ENCODE results near the gene TMED8.
"Not testable (repeated sequence)": the region's sequence is repeated elsewhere in the genome, so short reads cannot be mapped to it uniquely, and the experiment has no call there.

The TMED8 gene

GRCh38 chr14:77359626-77360025 lies 17.3 kb downstream of the TMED8 start:
- DNase-seq (ENCODE audit: low spot score), result no peak

DNA sequence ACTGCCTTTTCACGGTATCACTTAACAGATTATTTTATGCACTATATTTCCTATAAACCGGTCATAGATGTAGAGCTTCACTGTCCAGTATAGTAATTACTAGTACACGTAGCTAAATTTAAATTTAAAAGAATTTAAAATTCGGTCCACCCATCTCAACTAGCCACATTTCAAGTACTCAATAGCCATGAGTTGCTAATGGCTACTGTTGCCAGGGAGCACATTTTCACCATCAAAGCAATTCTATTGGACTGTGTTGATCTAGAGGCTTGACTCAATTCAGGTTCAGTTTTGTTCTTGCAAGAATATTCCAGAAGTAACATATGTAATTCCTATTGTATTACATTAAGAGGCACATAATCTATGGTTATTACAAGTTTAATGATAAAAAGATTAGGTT lies 20.0 kb downstream of the TMED8 start:
- DNase-seq (ENCODE audit: low spot score), result no peak

- no peak for DNase-seq (ENCODE audit: low spot score)
Measured at GRCh38 chr14:77355811-77356210, 21.1 kb downstream of the TMED8 start.

GRCh38 chr14:77353469-77354141 lies 23.3 kb downstream of the TMED8 start:
- DNase-seq (ENCODE audit: low spot score), result no peak

GRCh38 chr14:77347751-77348150 lies 29.1 kb downstream of the TMED8 start:
- DNase-seq (ENCODE audit: low spot score), result no peak

- DNase-seq (ENCODE audit: low spot score), result no peak
Measured at GRCh38 chr14:77346495-77346894, 30.4 kb downstream of the TMED8 start.

GRCh38 chr14:77344377-77344996 lies 32.4 kb downstream of the TMED8 start:
- DNase-seq (ENCODE audit: low spot score), result no peak

DNA sequence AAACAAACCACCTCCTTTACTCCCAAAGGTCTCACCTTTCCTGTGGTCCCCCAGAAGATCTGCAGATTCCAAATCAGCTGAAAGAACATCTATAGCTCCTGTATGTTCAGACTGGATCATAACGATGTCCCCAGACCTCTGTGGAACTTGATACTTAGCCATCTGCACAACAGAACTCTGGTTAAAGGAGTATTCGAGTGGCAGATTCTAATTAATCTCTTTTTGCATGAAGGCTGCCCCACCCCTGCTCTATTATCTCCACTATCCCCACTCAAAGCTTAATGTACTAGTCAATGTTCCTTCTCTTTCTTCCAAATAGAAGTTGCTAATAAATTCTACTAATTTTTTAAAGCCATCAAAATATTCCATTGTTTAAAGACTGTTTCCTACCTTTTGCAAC lies 33.2 kb downstream of the TMED8 start:
- DNase-seq (ENCODE audit: low spot score), result no peak

DNA sequence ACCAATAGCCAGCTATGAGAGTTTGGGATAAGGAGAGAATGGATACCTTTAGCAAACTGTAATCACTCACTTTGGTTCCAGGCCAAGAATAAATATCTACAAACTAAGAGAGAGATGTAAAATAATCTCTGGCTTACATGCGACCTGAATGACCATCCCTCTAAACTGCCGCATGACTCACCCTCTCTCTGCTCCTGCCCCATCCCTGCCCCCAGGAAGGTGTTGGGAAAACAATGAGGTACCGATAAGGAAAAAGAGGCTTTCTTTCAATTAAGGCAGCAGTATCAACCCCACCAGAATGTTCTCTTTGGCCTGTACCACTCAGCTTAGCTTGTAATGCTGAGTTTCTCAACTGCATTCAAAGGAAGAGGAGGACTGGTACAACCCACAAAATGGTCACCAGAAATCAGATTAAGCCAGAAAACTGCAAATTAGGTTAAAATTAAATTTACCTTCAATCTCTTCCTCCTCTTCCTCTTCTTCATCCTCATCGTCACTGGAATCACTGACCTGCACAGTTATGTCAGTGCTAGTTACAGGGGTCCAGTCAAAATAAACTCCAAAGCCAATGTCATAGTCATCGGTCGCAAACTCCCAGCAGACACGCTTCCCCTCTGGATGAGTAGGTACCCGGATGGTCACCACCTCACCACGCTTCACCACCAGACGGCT lies 34.0 kb downstream of the TMED8 start:
- no peak for DNase-seq (ENCODE audit: low spot score)

- no peak for DNase-seq (ENCODE audit: low spot score)
Measured at GRCh38 chr14:77340389-77340788, 36.5 kb downstream of the TMED8 start.

DNA sequence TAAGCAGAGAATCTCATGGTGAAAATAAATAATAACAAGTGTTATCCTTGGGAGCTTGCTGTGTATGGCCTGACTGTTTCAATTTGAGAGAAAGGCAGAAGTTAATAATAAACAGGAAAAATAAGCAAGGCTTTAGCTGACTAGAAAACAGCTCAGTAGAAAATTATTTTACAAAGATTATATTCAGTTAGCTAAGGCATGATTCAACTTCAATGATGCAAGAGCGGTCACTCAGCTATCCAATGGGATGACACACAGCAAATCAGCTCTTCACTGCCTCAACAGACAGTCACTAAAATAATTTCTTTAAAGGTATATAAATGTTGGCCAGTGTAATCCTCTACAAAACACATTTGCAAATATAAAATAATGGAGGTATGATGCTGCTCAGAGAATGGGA lies 37.5 kb downstream of the TMED8 start:
- DNase-seq (ENCODE audit: low spot score), result peak; percentile 74

DNA sequence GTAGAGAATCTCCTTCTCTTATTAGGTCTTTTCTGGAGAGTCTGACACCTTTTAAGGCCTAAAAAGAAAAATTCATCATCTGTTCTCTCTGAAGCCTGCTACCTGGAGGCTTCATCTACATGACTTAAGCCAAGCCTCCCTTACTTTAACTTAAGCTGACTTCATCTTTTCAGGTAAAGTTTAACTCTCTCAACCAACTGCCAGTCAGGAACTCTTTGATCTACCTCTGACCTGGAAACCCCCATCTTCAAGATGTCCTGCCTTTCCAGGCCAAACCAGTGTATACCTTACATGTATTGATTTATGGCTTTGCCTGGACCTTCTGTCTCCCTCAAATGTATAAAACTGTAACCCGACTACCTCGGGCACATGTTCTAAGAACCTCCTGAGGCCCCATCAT lies 38.6 kb downstream of the TMED8 start:
- no peak for DNase-seq (ENCODE audit: low spot score)

- DNase-seq (ENCODE audit: low spot score), result no peak
Measured at GRCh38 chr14:77337880-77338279, 39.0 kb downstream of the TMED8 start.

DNA sequence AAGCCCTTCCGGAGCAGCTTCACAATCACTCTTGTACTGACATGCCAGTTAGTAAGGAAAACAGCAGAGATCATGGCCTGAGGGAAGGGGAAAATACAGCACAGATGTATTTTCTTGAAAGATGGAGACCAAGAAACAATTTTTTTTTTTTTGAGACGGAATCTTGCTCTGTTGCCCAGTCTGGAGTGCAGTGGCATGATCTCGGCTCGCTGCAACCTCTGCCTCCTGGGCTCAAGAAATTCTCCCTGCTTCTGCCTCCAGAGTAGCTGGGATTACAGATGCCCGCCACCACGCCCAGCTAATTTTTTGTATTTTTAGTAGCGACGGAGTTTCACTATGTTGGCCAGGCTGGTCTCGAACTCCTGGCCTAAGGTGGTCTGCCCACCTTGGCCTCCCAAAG lies 39.6 kb downstream of the TMED8 start:
- not testable (repeated sequence) for DNase-seq (ENCODE audit: low spot score)

- no peak for DNase-seq (ENCODE audit: low spot score)
Measured at GRCh38 chr14:77335576-77335975, 41.3 kb downstream of the TMED8 start.

GRCh38 chr14:77329872-77330271 lies 47.0 kb downstream of the TMED8 start:
- DNase-seq (ENCODE audit: low spot score), result no peak

DNA sequence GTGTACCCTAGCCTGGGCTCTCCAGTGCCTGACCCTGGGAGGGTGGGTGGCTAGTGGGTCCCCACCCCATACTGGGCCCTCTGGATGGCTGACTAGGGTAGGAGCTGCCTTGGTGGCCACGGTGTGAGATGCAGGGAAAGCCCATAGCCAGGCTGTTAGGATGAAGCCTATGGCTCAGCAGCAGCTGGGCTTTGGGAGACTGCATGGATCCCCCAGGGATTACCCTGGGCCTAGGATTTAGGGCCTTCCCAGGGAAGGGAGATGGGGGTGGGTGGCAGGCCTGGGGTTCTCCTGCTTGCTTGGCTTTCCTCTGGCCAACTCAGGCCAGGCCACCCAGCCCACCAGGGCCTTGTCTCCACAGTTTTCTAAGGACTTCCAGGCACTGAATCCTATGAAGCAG lies 49.8 kb downstream of the TMED8 start:
- no peak for DNase-seq (ENCODE audit: low spot score)

- DNase-seq (ENCODE audit: low spot score), result no peak
Measured at GRCh38 chr14:77325746-77326094, 51.2 kb downstream of the TMED8 start.

DNA sequence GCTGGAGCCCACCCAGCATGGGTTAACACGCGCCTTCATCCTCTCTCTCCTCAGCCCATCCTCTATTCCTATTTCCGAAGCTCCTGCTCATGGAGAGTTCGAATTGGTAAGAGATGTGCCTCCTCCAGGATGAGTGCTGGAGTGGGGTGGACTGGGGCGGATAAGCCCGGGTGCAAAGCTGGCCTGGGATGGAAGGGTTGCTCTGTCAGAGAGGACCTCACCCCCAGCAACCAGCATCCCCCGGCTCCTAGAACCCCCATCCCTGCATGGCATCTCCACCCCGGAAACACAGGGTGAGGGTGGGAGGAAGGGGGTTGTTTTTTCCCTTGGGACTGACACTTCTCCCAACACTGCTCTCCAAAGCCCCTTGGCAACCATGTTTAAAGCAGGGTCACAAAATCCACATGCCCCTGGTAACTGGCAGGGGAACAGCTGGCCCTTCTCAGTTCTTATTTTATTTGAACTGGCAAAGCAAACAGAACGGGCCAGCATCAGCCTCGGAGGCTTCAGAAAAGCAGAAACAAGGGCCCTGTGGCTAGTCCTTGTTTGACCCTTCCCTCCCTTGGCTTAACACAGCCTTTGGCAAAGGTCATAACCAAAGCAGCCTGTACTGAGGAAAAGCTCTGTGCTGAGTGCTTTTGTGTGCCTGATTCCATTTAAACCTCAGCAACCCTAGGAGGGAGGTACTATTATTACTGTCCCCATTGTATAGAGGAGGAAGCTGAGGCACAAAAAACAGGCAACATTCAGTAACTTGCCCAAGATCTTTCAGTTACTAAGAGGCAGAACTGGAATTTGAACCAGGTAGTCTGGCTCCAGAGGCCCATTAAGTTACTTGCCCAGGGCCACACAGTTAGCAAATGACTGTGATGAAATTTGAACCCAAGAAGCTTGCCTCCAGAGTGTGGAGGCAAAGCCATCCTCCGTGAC lies 51.8 kb downstream of the TMED8 start:
- no peak for DNase-seq (ENCODE audit: low spot score)

GRCh38 chr14:77324289-77324688 lies 52.6 kb downstream of the TMED8 start:
- no peak for DNase-seq (ENCODE audit: low spot score)

- no peak for DNase-seq (ENCODE audit: low spot score)
Measured at GRCh38 chr14:77323571-77323970, 53.3 kb downstream of the TMED8 start.

DNA sequence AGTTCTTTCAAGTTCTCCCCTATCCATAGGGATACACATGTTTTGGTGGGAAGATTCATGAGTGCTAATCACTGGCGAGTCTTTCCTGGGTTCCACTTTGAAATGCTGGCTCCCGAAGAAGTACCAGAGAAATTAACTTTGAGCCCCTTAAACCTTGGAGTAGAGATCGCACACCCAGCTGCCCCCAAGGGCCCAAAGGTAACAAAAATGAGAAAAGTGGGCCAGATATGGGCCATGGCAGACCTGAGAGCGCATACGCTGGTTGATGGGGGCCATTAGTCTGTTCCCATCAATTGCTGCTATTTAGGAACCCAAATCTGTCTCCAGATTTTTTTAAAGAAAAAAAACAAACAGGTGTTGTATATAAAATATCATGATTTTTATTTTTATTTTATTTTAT lies 53.9 kb downstream of the TMED8 start:
- no peak for DNase-seq (ENCODE audit: low spot score)

Data from GM03348 (cell line).